ENCODE data around the gene PDE9A. TPM values are rescaled to one million over a fixed set of nuclear protein-coding genes. Genes with fewer than 3 reads are reported as not detected.
"Not testable (repeated sequence)": the region's sequence is repeated elsewhere in the genome, so short reads cannot be mapped to it uniquely, and the experiment has no call there.

The PDE9A gene
- total and polyA plus RNA-seq, 2 donors (not counting 3 experiments of a cell fraction or from before 2014, with no cell fraction given), result 0.28 to 2.2 TPM

- no peak overlapping the region for H3K4me2 ChIP-seq (ENCODE audit: insufficient read depth, low read length)
- no peak for TF ChIP-seq POLR2AphosphoS5 (IDR thresholded peaks at IDR 0.05; ENCODE audit: insufficient read depth, low read depth, low read length)
- no peak for DNase-seq (ENCODE audit: low read depth, low spot score)
- intact Hi-C loops (cut with micrococcal nuclease), result no loop called here
- no TSS peak for BruUV-seq (replicated peaks)
- H4K20me1 ChIP-seq (replicated peaks; ENCODE audit: control insufficient read depth, extremely low read depth, insufficient read depth, low read length), result no peaks in the 10 kb centered on the region
- no peaks in the 10 kb centered on the region for H3K36me3 ChIP-seq (ENCODE audit: control insufficient read depth in 2 of 2, extremely low read depth in 1 of 2, insufficient read depth in 2 of 2, low read length in 2 of 2)
- dilution Hi-C loops (cut with MboI; ENCODE audit: extremely low pct_ligation_motif_present, low sequenced_read_pairs), result no loop called here
- H3K27ac ChIP-seq (ENCODE audit: insufficient read depth, low read depth, low read length), result no peak overlapping the region
- no peaks in the 10 kb centered on the region for H3K79me2 ChIP-seq (ENCODE audit: control insufficient read depth, insufficient read depth, low read length)
- no peak overlapping the region for H3K9ac ChIP-seq (replicated peaks; ENCODE audit: extremely low read depth, insufficient read depth, low read length)
- H3K4me3 ChIP-seq (replicated peaks in 1 of 3; ENCODE audit: insufficient read depth in 1 of 3, low read depth in 1 of 3, low read length in 3 of 3), result no peak overlapping the region
- H2AFZ ChIP-seq (ENCODE audit: low read depth, low read length), result no peak overlapping the region
- peaks cover 2 to 5% of the 10 kb centered on the region in 2 experiments for H3K27me3 ChIP-seq (ENCODE audit: control insufficient read depth in 2 of 2, insufficient read depth in 2 of 2, low read length in 2 of 2)
- FAIRE-seq, result no peak
- no peaks in the 10 kb centered on the region for H3K9me3 ChIP-seq (replicated peaks; ENCODE audit: control insufficient read depth, insufficient read depth, low read length)
- H3K9me1 ChIP-seq (replicated peaks; ENCODE audit: control insufficient read depth, extremely low read depth, insufficient read depth, low read length), result no peaks in the 10 kb centered on the region
- ChIA-PET CTCF (no interaction called here), POLR2A (no interaction called here)
- H3K4me1 ChIP-seq (ENCODE audit: control insufficient read depth, extremely low read depth, insufficient read depth, low read length), result no peaks in the 10 kb centered on the region
Observed at GRCh38 chr21:42799948-42800347, 146.5 kb downstream of the PDE9A start.

GRCh38 chr21:42801616-42802015 lies 148.2 kb downstream of the PDE9A start:
- BruUV-seq (replicated peaks); H3K4me3 ChIP-seq (replicated peaks in 1 of 3; ENCODE audit: insufficient read depth in 1 of 3, low read depth in 1 of 3, low read length in 3 of 3); H3K9ac ChIP-seq (replicated peaks; ENCODE audit: extremely low read depth, insufficient read depth, low read length); H3K27me3 ChIP-seq (ENCODE audit: control insufficient read depth in 2 of 2, insufficient read depth in 2 of 2, low read length in 2 of 2); intact Hi-C loops (cut with micrococcal nuclease); FAIRE-seq; CTCF ChIA-PET; H2AFZ ChIP-seq (ENCODE audit: low read depth, low read length); H3K79me2 ChIP-seq (ENCODE audit: control insufficient read depth, insufficient read depth, low read length); H4K20me1 ChIP-seq (replicated peaks; ENCODE audit: control insufficient read depth, extremely low read depth, insufficient read depth, low read length); DNase-seq (ENCODE audit: low read depth, low spot score); H3K27ac ChIP-seq (ENCODE audit: insufficient read depth, low read depth, low read length); H3K36me3 ChIP-seq (ENCODE audit: control insufficient read depth in 2 of 2, extremely low read depth in 1 of 2, insufficient read depth in 2 of 2, low read length in 2 of 2); H3K9me1 ChIP-seq (replicated peaks; ENCODE audit: control insufficient read depth, extremely low read depth, insufficient read depth, low read length); POLR2A ChIA-PET; H3K4me1 ChIP-seq (ENCODE audit: control insufficient read depth, extremely low read depth, insufficient read depth, low read length); H3K4me2 ChIP-seq (ENCODE audit: insufficient read depth, low read length); H3K9me3 ChIP-seq (replicated peaks; ENCODE audit: control insufficient read depth, insufficient read depth, low read length); dilution Hi-C loops (cut with MboI; ENCODE audit: extremely low pct_ligation_motif_present, low sequenced_read_pairs): not testable (repeated sequence)
